B cell (primary cell): ENCODE results near the gene EP400. TPM values are rescaled to one million over a fixed set of nuclear protein-coding genes. Genes with fewer than 3 reads are reported as not detected.

Experiments used
- ATAC-seq: fragments of 200-7000 bp; cut with Tn5 transposase; one replicate; pipeline ENCODE4 v1.10.0; 2021; ENCODE audit warnings: low read depth, mild to moderate bottlenecking, moderate number of reproducible peaks, moderate library complexity
- CTCF ChIA-PET: fragments of 350-600 bp; sonication (Branson Sonifier 250); formaldehyde crosslinking; loops from one replicate; lab custom pipeline; 2021; ENCODE audit warnings: antibody characterized with exemption, inconsistent platforms; lab: Charles Lee
- POLR2A ChIA-PET: fragments of 350-600 bp; sonication (Branson Sonifier 250); formaldehyde crosslinking; loops from one replicate; lab custom pipeline; 2021; ENCODE audit warnings: antibody characterized with exemption; lab: Charles Lee
- DNase-seq: peaks from one replicate; pipeline ENCODE4 v3.0.0; 2013
- H2AFZ ChIP-seq: 2 replicates; pipeline ENCODE4 v1.6.1; 2012; ENCODE audit warnings: mild to moderate bottlenecking, low read depth, low read length; ENCODE audit not compliant: insufficient read depth, poor library complexity, severe bottlenecking
- H3K27ac ChIP-seq, 2 donors: 1 replicate in 1 of 2; 2 replicates in 1 of 2; pipeline ENCODE4 v1.5.1; 2012 to 2013; ENCODE audit warnings: low read length in 2 of 2, mild to moderate bottlenecking in 2 of 2, moderate library complexity in 1 of 2
- H3K27me3 ChIP-seq, 4 experiments: fragments of 200-600 bp in 1 of 4; sonication (generic) in 1 of 4; replicated peaks in 1 of 4; 1 replicate in 2 of 4; 2 replicates in 2 of 4; pipeline versions ENCODE4 v1.6.1 to v1.7.0; 2013 to 2016; ENCODE audit warnings: low read length in 3 of 4, mild to moderate bottlenecking in 2 of 4, mixed read lengths in 1 of 4, moderate library complexity in 1 of 4; ENCODE audit not compliant: insufficient read depth in 4 of 4, control insufficient read depth in 3 of 4; ENCODE audit errors: control extremely low read depth in 1 of 4
- H3K36me3 ChIP-seq, 2 experiments: replicated peaks in 1 of 2; 1 replicate in 1 of 2; 2 replicates in 1 of 2; pipeline versions ENCODE4 v1.6.1 to v1.7.1; 2013; ENCODE audit warnings: low read length in 1 of 2; ENCODE audit not compliant: insufficient read depth in 2 of 2, control insufficient read depth in 1 of 2; ENCODE audit errors: control extremely low read depth in 1 of 2, extremely low read depth in 1 of 2
- H3K4me1 ChIP-seq, 2 donors: fragments of 200-600 bp in 1 of 2; sonication (generic) in 1 of 2; 1 replicate in 1 of 2; 2 replicates in 1 of 2; pipeline versions ENCODE4 v1.5.1 to v1.6.1; 2013 to 2017; ENCODE audit warnings: low read length in 2 of 2; ENCODE audit not compliant: control insufficient read depth in 2 of 2, insufficient read depth in 2 of 2
- H3K4me2 ChIP-seq: replicated peaks from 2 replicates; pipeline ENCODE3; 2012; ENCODE audit warnings: mild to moderate bottlenecking, low read depth, low read length; ENCODE audit not compliant: poor library complexity, severe bottlenecking
- H3K4me3 ChIP-seq, 5 experiments: fragments of 200-600 bp in 1 of 5; sonication (generic) in 1 of 5; 1 replicate in 3 of 5; 2 replicates in 2 of 5; pipeline versions ENCODE4 v1.5.1 to v1.7.0; 2011 to 2016; ENCODE audit warnings: low read length in 4 of 5, mild to moderate bottlenecking in 4 of 5, low read depth in 2 of 5, control low read depth in 1 of 5, moderate library complexity in 1 of 5; ENCODE audit not compliant: insufficient read depth in 1 of 5; ENCODE audit errors: control extremely low read depth in 1 of 5, extremely low read depth in 1 of 5
- H3K79me2 ChIP-seq: fragments of 200-600 bp; sonication (generic); one replicate; pipeline ENCODE4 v1.6.0; 2016; ENCODE audit warnings: low read length; ENCODE audit not compliant: control insufficient read depth, insufficient read depth
- H3K9ac ChIP-seq: fragments of 200-600 bp; sonication (generic); 2 replicates; pipeline ENCODE4 v1.6.1; 2017; ENCODE audit warnings: mild to moderate bottlenecking, low read length, moderate library complexity
- H3K9me3 ChIP-seq, 3 donors: one replicate each; pipeline versions ENCODE4 v1.6.1 to v1.7.1; 2013; ENCODE audit warnings: low read length in 2 of 3; ENCODE audit not compliant: control insufficient read depth in 2 of 3, insufficient read depth in 1 of 3; ENCODE audit errors: control extremely low read depth in 1 of 3
- H4K20me1 ChIP-seq: 2 replicates; pipeline ENCODE4 v1.6.0; 2012; ENCODE audit warnings: mild to moderate bottlenecking, low read length; ENCODE audit not compliant: insufficient read depth, control insufficient read depth, poor library complexity, severe bottlenecking
- H3K27ac Mint-ChIP-seq: one replicate; pipeline ENCODE4 v1.8.0; 2021; ENCODE audit warnings: mixed read lengths
- H3K27me3 Mint-ChIP-seq: one replicate; pipeline ENCODE4 v1.8.0; 2021; ENCODE audit warnings: mixed read lengths
- H3K4me1 Mint-ChIP-seq: one replicate; pipeline ENCODE4 v1.8.0; 2021; ENCODE audit warnings: mixed read lengths
- H3K4me3 Mint-ChIP-seq: one replicate; pipeline ENCODE4 v1.8.0; 2021; ENCODE audit warnings: mixed read lengths
- H3K9me3 Mint-ChIP-seq: one replicate; pipeline ENCODE4 v1.8.0; 2022; ENCODE audit warnings: mixed read lengths; ENCODE audit not compliant: insufficient read depth
- EZH2 ChIP-seq: IDR thresholded peaks from 2 replicates; pipeline ENCODE4 v1.6.1; 2012; ENCODE audit warnings: borderline replicate concordance, low read depth, mild to moderate bottlenecking, moderate library complexity, low read length; ENCODE audit not compliant: insufficient read depth, poor library complexity, severe bottlenecking
- WGBS: methylation state at CpG from one replicate; pipeline ENCODE4 v1.1.5; 2013; ENCODE audit warnings: missing lambda C conversion rate; ENCODE audit not compliant: insufficient coverage; 5-methylcytosine and 5-hydroxymethylcytosine counted together
- intact Hi-C: fragments of 100-400 bp; cut with micrococcal nuclease; formaldehyde crosslinking; loops from one replicate; pipeline ENCODE4 v1.10.0; 2022
- polyA plus RNA-seq: library from polyadenylated mRNA; depleted of rRNA; stranded (reverse); fragments of >200 nt; gene quantifications from 2 replicates; pipeline ENCODE4 v1.2.3, GENCODE V29; 2012
- total RNA-seq, 2 donors: library from RNA; stranded (reverse); fragments of 120-200 nt in 1 of 2; gene quantifications; 1 replicate in 1 of 2; 2 replicates in 1 of 2; pipeline versions ENCODE4 v1.2.3 to v1.2.4, GENCODE V29; 2013 to 2022
- TF ChIP-seq, protein P1 (sequence below): fragments of 200-600 bp; IDR thresholded peaks from one replicate; pipeline ENCODE4 v1.8.0; 2022; ENCODE audit warnings: antibody characterized with exemption, mild to moderate bottlenecking

EP400 gene
- total and polyA plus RNA-seq, 2 donors (not counting 1 experiment from before 2014, with no cell fraction given) = 17.3 to 82.2 TPM

GRCh38 chr12:132033627-132034026, 83.9 kb downstream of the EP400 start:
- POLR2A ChIA-PET = no interaction called here
- CTCF ChIA-PET = no interaction called here
- no peak overlapping the region for H3K27ac Mint-ChIP-seq
- no peak for ATAC-seq
- H4K20me1 ChIP-seq = no peaks in the 10 kb centered on the region
- H3K4me3 Mint-ChIP-seq = no peak overlapping the region
- 93% methylated on average over 1 of the region's 5 CpGs for WGBS
- no peak overlapping the region for H3K4me2 ChIP-seq
- TF ChIP-seq, protein P1, sequence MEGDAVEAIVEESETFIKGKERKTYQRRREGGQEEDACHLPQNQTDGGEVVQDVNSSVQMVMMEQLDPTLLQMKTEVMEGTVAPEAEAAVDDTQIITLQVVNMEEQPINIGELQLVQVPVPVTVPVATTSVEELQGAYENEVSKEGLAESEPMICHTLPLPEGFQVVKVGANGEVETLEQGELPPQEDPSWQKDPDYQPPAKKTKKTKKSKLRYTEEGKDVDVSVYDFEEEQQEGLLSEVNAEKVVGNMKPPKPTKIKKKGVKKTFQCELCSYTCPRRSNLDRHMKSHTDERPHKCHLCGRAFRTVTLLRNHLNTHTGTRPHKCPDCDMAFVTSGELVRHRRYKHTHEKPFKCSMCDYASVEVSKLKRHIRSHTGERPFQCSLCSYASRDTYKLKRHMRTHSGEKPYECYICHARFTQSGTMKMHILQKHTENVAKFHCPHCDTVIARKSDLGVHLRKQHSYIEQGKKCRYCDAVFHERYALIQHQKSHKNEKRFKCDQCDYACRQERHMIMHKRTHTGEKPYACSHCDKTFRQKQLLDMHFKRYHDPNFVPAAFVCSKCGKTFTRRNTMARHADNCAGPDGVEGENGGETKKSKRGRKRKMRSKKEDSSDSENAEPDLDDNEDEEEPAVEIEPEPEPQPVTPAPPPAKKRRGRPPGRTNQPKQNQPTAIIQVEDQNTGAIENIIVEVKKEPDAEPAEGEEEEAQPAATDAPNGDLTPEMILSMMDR = no peak
- no peak for TF ChIP-seq EZH2
- H3K9me3 Mint-ChIP-seq = no peaks in the 10 kb centered on the region
- no peak overlapping the region for H3K4me3 ChIP-seq
- H3K27ac ChIP-seq = no peak overlapping the region
- no peaks in the 10 kb centered on the region for H3K9me3 ChIP-seq
- H3K27me3 ChIP-seq = no peaks in the 10 kb centered on the region
- no peaks in the 10 kb centered on the region for H3K4me1 ChIP-seq
- no peaks in the 10 kb centered on the region for H3K79me2 ChIP-seq
- intact Hi-C loops = no loop called here
- H3K27me3 Mint-ChIP-seq = no peaks in the 10 kb centered on the region
- H3K36me3 ChIP-seq = peaks cover 26 to 89% of the 10 kb centered on the region in 2 experiments
- H2AFZ ChIP-seq = no peak overlapping the region
- DNase-seq = no peak
- no peaks in the 10 kb centered on the region for H3K4me1 Mint-ChIP-seq
- H3K9ac ChIP-seq = no peak overlapping the region

DNA sequence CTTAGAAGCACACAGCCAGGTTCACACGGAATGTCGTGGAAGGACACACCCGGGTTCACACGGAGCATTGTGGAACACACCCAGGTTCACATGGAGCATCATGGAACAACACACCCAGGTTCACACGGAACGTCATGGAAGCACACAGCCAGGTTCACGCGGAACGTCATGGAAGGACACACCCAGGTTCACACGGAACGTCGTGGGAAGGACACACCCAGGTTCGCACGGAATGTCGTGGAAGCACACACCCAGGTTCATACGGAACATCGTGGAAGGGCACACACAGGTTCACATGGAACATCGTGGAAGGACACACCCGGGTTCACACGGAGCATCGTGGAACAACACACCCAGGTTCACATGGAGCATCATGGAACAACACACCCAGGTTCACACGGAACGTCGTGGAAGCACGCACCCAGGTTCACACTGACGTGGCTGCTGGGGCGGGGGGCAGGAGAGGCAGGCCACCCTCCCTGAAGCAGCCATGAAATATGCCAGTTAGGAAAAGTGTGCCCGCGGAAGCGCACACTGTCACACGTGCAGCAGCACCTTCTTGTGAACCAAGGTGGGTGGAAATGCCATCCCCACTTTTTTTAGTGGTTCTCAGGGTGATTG, 86.4 kb downstream of the EP400 start:
- H4K20me1 ChIP-seq = no peaks in the 10 kb centered on the region
- no peak overlapping the region for H3K27ac ChIP-seq
- no peaks in the 10 kb centered on the region for H3K4me1 ChIP-seq
- H3K36me3 ChIP-seq = peaks cover 26 to 81% of the 10 kb centered on the region in 2 experiments
- Mint-ChIP-seq H3K27me3 (no peaks in the 10 kb centered on the region), H3K9me3 (no peaks in the 10 kb centered on the region), H3K27ac (no peak overlapping the region), H3K4me3 (no peak overlapping the region), H3K4me1 (no peaks in the 10 kb centered on the region)
- ATAC-seq = no peak
- H3K4me2 ChIP-seq = no peak overlapping the region
- H3K4me3 ChIP-seq = no peak overlapping the region
- TF ChIP-seq, protein P1 = no peak
- no peak for TF ChIP-seq EZH2
- no peak overlapping the region for H3K9ac ChIP-seq
- no peak for DNase-seq
- intact Hi-C loops = no loop called here
- no peak overlapping the region for H2AFZ ChIP-seq
- no peaks in the 10 kb centered on the region for H3K9me3 ChIP-seq
- ChIA-PET POLR2A (no interaction called here), CTCF (no interaction called here)
- WGBS = 98% methylated on average over 31 of the region's 31 CpGs
- no peaks in the 10 kb centered on the region for H3K79me2 ChIP-seq
- no peaks in the 10 kb centered on the region for H3K27me3 ChIP-seq
